Heart left ventricle (tissue), 16 donors: ENCODE measurements around the gene PVR. TPM values are rescaled to one million over a fixed set of nuclear protein-coding genes. Genes with fewer than 3 reads are reported as not detected.
"Not testable (repeated sequence)": the region's sequence is repeated elsewhere in the genome, so short reads cannot be mapped to it uniquely, and the experiment has no call there.

Experiments used
- ATAC-seq, 4 donors: fragments of 200-7000 bp; cut with Tn5 transposase; one replicate each; pipeline ENCODE4 v1.9.1; 2020 to 2022; ENCODE audit warnings: moderate library complexity in 4 of 4, mild to moderate bottlenecking in 3 of 4, moderate number of reproducible peaks in 1 of 4
- DNase-seq, 5 donors: peaks; one replicate each; pipeline ENCODE4 v3.0.0-alpha.2; 2020
- H3K27ac ChIP-seq, 12 donors: fragments of 200-600 bp; sonication (generic) in 4 of 12; one replicate each; pipeline versions ENCODE4 v1.5.0 to v1.8.0; 2016 to 2022; ENCODE audit warnings: mild to moderate bottlenecking in 2 of 12
- H3K27me3 ChIP-seq, 9 donors: fragments of 200-600 bp; sonication (generic) in 2 of 9; one replicate each; pipeline versions ENCODE4 v1.5.1 to v1.8.0; 2016 to 2022; ENCODE audit warnings: mild to moderate bottlenecking in 3 of 9
- H3K36me3 ChIP-seq, 9 donors: fragments of 200-600 bp; sonication (generic) in 2 of 9; one replicate each; pipeline versions ENCODE4 v1.5.0 to v1.8.0; 2018 to 2022; ENCODE audit warnings: mild to moderate bottlenecking in 2 of 9
- H3K4me1 ChIP-seq, 12 donors: fragments of 200-600 bp; sonication (generic) in 4 of 12; one replicate each; pipeline versions ENCODE4 v1.5.0 to v1.8.0; 2016 to 2022; ENCODE audit warnings: mild to moderate bottlenecking in 3 of 12
- H3K4me3 ChIP-seq, 12 donors: fragments of 200-600 bp; sonication (generic) in 4 of 12; one replicate each; pipeline versions ENCODE4 v1.5.0 to v1.8.0; 2017 to 2022; ENCODE audit warnings: mild to moderate bottlenecking in 9 of 12, moderate library complexity in 4 of 12
- H3K9me3 ChIP-seq, 12 donors: fragments of 200-600 bp; sonication (generic) in 4 of 12; one replicate each; pipeline versions ENCODE4 v1.5.0 to v1.8.0; 2016 to 2022; ENCODE audit warnings: mild to moderate bottlenecking in 1 of 12
- POLR2A ChIP-seq, 2 donors: fragments of 450-650 bp; IDR thresholded peaks; one replicate each; pipeline ENCODE4 v1.6.1; 2017; ENCODE audit warnings: antibody characterized with exemption in 2 of 2, mild to moderate bottlenecking in 2 of 2, moderate library complexity in 2 of 2
- WGBS, 4 donors: extraction: QIAGEN DNeasy Blood & Tissue Kit in 2 of 4; methylation state at CpG; one replicate each; pipeline versions ENCODE4 v1.1.5 to v1.1.7; 2013 to 2018; 5-methylcytosine and 5-hydroxymethylcytosine counted together
- intact Hi-C, 10 donors: fragments of 100-400 bp; cut with DNase I; formaldehyde crosslinking; loops; one replicate each; pipeline versions ENCODE4 v1.11.1 to v1.14.2; 2022
- polyA plus RNA-seq, 2 donors: library from polyadenylated mRNA; stranded (reverse); fragments of 200-250 nt; gene quantifications; one replicate each; pipeline ENCODE4 v1.2.3, GENCODE V29; 2013
- total RNA-seq, 9 donors: library from RNA; depleted of rRNA in 2 of 9; stranded (reverse); fragments of >200 nt in 2 of 9; fragmentation: NEBNext Ultra II Directional in 3 of 9; extraction: Animal tissue kit (Norgen Biotek cat#: 25700) in 3 of 9; gene quantifications; one replicate each; pipeline versions ENCODE4 v1.1.0 to v1.2.4, GENCODE V29; 2016 to 2023
- TF ChIP-seq, protein P1 (sequence below), 12 donors: fragments of 200-600 bp; sonication (generic) in 4 of 12; IDR thresholded peaks; one replicate each; pipeline versions ENCODE4 v1.5.0 to v1.8.0; 2018 to 2022; ENCODE audit warnings: antibody characterized with exemption in 12 of 12, mild to moderate bottlenecking in 5 of 12
- donor health status: ischemic (EF 13 %, LVEDD 7.1; RV severe dilation, severe dysfunction).
- donor health status: healthy with polysubstance abuse.
- donor health status: DM: no; HTN: yes; CAD: no.
- donor health status: DM: no; HTN: no; CAD: no.
- donor health status: ischemic (EF 25% LVEDD 6.9; RV normal size, moderate dysfunction).
- donor health status: ischemic (EF 25% LVEDD 5.7; RV mildly dilated, moderate dysfunction).
- donor health status: healthy.
- donor health status: DM: yes; HTN: yes; CAD: no.
- donor health status: ischemic (EF 35%, LVEDD 5.7; RV mildly dilated, moderate dysfunction).
- donor health status: nonischemic (EF 11% LVEDD 7.7; RV severe dilation, severe dysfunction).
- donor health status: DM: yes; HTN: yes; CAD: no.
- donor health status: PGD.
- donor health status: ischemic (EF 29% LVEDD 5.4; RV normal size, mild dysfunction).
- donor health status: nonischemic (EF 23%, LVEDD 6.1; RV moderate dilation, normal function).

PVR gene
- total and polyA plus RNA-seq, 11 donors, result 33.7 to 143 (median 49.1) TPM

GRCh38 chr19:44623080-44623479 is 20.6 kb upstream of the PVR start:
- intact Hi-C loops, result no loop called here
- DNase-seq, result peak in 2 of 5 donors; percentile 19 to 35
- peak in 3 of 4 donors; percentile 36 to 62 (median 50) for ATAC-seq
- Histone ChIP-seq H3K4me1 (peaks cover 0 to 14% (median 0%) of the 10 kb centered on the region in 12 donors), H3K27ac (no peak overlapping the region), H3K4me3 (no peak overlapping the region), H3K9me3 (no peaks in the 10 kb centered on the region), H3K36me3 (no peaks in the 10 kb centered on the region), H3K27me3 (no peaks in the 10 kb centered on the region)
- WGBS, 4 donors, result 59 to 65% (median 61%) methylated on average over 5 of the region's 5 CpGs
- TF ChIP-seq, protein P1, sequence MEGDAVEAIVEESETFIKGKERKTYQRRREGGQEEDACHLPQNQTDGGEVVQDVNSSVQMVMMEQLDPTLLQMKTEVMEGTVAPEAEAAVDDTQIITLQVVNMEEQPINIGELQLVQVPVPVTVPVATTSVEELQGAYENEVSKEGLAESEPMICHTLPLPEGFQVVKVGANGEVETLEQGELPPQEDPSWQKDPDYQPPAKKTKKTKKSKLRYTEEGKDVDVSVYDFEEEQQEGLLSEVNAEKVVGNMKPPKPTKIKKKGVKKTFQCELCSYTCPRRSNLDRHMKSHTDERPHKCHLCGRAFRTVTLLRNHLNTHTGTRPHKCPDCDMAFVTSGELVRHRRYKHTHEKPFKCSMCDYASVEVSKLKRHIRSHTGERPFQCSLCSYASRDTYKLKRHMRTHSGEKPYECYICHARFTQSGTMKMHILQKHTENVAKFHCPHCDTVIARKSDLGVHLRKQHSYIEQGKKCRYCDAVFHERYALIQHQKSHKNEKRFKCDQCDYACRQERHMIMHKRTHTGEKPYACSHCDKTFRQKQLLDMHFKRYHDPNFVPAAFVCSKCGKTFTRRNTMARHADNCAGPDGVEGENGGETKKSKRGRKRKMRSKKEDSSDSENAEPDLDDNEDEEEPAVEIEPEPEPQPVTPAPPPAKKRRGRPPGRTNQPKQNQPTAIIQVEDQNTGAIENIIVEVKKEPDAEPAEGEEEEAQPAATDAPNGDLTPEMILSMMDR (IDR thresholded peaks at IDR 0.05), result no peak
- no peak for TF ChIP-seq POLR2A (IDR thresholded peaks at IDR 0.05)

DNA sequence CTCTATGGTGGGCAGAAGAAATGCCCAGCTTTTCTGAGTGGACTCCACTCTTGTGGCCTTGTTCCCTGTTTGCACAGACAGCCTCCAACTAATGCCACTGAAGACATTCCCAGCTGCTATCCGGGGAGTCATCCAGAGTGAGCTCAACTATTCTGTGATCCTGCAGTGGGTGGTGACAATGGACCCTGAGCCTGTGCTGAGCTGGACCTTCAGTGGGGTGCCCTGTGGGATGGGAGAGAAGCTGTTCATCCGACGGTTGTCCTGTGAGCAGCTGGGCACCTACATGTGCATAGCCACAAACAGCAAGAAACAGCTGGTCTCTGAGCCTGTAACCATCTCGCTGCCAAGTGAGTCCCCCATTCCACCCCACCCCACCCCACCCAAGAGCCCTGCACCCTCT is 20.1 kb upstream of the PVR start:
- no peaks in the 10 kb centered on the region for H3K9me3 ChIP-seq
- no peak overlapping the region for H3K4me3 ChIP-seq
- H3K27me3 ChIP-seq, result no peaks in the 10 kb centered on the region
- DNase-seq (no peak), ATAC-seq (no peak)
- 84 to 93% (median 88%) methylated on average over 4 of the region's 4 CpGs for WGBS, 4 donors
- H3K4me1 ChIP-seq, result peaks cover 0 to 14% (median 0%) of the 10 kb centered on the region in 12 donors
- TF ChIP-seq POLR2A (IDR thresholded peaks at IDR 0.05), result no peak
- TF ChIP-seq, protein P1 (IDR thresholded peaks at IDR 0.05), result no peak
- intact Hi-C loops, result no loop called here
- H3K27ac ChIP-seq, result no peak overlapping the region
- no peaks in the 10 kb centered on the region for H3K36me3 ChIP-seq

- intact Hi-C loops, result no loop called here
- no peaks in the 10 kb centered on the region for H3K36me3 ChIP-seq
- no peaks in the 10 kb centered on the region for H3K27me3 ChIP-seq
- WGBS, 4 donors, result 95 to 98% (median 97%) methylated on average over 4 of the region's 4 CpGs
- H3K9me3 ChIP-seq, result no peaks in the 10 kb centered on the region
- no peak for ATAC-seq
- peaks cover 0 to 14% (median 0%) of the 10 kb centered on the region in 12 donors for H3K4me1 ChIP-seq
- no peak for TF ChIP-seq POLR2A (IDR thresholded peaks at IDR 0.05)
- DNase-seq, result no peak
- H3K27ac ChIP-seq, result no peak overlapping the region
- H3K4me3 ChIP-seq, result no peak overlapping the region
Measured at GRCh38 chr19:44624840-44625354, 18.8 kb upstream of the PVR start.

DNA sequence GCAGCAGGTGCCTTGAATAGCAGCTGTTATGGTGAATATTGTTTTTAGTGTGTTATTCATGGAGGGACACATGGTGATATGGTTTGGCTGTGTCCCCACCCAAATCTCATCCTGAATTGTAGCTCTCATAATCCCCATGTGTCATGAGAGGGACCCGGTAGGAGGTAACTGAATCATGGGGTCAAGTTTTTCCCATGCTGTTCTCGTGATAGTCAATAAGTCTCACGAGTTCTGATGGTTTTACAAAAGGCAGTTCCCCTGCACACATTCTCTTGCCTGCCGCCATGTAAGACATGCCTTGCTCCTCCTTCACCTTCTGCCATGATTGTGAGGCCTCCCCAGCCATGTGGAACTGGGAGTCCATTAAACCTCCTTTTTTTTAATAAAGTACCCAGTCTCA is 18.1 kb upstream of the PVR start:
- ATAC-seq, H3K27me3 ChIP-seq, H3K27ac ChIP-seq, intact Hi-C loops, H3K9me3 ChIP-seq, H3K4me3 ChIP-seq, H3K36me3 ChIP-seq, DNase-seq: not testable (repeated sequence)
- H3K4me1 ChIP-seq, result peaks cover 0 to 14% (median 0%) of the 10 kb centered on the region in 12 donors
- 75 to 92% (median 90%) methylated on average over 4 of the region's 4 CpGs for WGBS, 4 donors

DNA sequence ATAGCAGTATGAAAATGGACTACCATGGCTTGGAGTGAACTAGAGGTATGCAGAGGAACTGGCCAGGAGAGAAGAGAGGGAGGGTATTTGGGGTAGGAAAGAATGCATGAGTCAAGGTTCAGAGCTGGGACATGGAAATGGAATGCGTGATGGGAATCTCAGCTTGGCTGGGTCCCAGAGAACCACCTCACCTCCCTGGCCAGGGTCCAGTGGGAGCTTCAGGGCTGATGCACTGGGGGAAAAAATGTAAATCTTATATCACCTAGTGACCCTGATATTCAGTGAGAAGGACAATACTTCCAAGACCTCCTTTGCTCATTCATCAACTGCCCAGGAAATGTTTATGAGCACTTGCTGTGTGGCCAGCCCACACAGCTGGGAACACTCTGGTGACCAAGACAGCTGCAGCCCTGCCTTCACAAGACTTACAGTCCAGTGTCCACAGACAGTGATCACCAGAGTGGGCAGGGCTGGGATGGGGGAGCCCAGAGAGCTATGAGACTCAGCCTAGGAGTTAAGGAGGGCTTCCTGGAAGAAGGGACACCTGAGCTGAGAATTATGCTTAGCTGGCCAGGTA is 17.6 kb upstream of the PVR start:
- TF ChIP-seq, protein P1 (IDR thresholded peaks at IDR 0.05), result no peak
- TF ChIP-seq POLR2A (IDR thresholded peaks at IDR 0.05), result no peak
- Histone ChIP-seq H3K27me3 (no peaks in the 10 kb centered on the region), H3K36me3 (no peaks in the 10 kb centered on the region), H3K4me3 (no peak overlapping the region), H3K4me1 (peaks cover 0 to 14% (median 0%) of the 10 kb centered on the region in 12 donors), H3K9me3 (no peaks in the 10 kb centered on the region), H3K27ac (no peak overlapping the region)
- WGBS, 4 donors, result 10 to 36% (median 28%) methylated on average over 1 of the region's 1 CpG
- intact Hi-C loops, result no loop called here
- ATAC-seq (peak in 2 of 4 donors; percentile 39 to 42), DNase-seq (no peak)
